Astrocyte (in vitro differentiated cells and primary cell): ENCODE results near the gene CLCA2. TPM values are rescaled to one million over a fixed set of nuclear protein-coding genes. Genes with fewer than 3 reads are reported as not detected.

Source experiments
- DNase-seq: peaks from one replicate; pipeline ENCODE4 v3.0.0-alpha.2; 2010; ENCODE audit warnings: low read depth
- FAIRE-seq: peaks from 2 replicates; lab custom pipeline; 2011; peaks lifted over from hg19 to GRCh38; lab: Jason Lieb, UNC
- H2AFZ ChIP-seq: 2 replicates; pipeline ENCODE4 v1.6.0; 2012; ENCODE audit warnings: low read depth, low read length, inconsistent platforms
- H3K27ac ChIP-seq: 2 replicates; pipeline ENCODE4 v1.5.1; 2011; ENCODE audit warnings: low read depth, low read length, inconsistent platforms
- H3K27me3 ChIP-seq: 2 replicates; pipeline ENCODE4 v1.6.0; 2011; ENCODE audit warnings: low read length, inconsistent platforms; ENCODE audit not compliant: insufficient read depth
- H3K36me3 ChIP-seq: 2 replicates; pipeline ENCODE4 v1.5.1; 2011; ENCODE audit warnings: low read length, inconsistent platforms; ENCODE audit not compliant: insufficient read depth
- H3K4me1 ChIP-seq: 2 replicates; pipeline ENCODE4 v1.5.1; 2011; ENCODE audit warnings: low read length, inconsistent platforms; ENCODE audit not compliant: insufficient read depth
- H3K4me2 ChIP-seq: 2 replicates; pipeline ENCODE4 v1.6.0; 2012; ENCODE audit warnings: low read length, inconsistent platforms
- H3K4me3 ChIP-seq: 2 replicates; pipeline ENCODE4 v1.5.1; 2011; ENCODE audit warnings: low read depth, mild to moderate bottlenecking, low read length, inconsistent platforms; ENCODE audit not compliant: insufficient read depth
- H3K79me2 ChIP-seq: 2 replicates; pipeline ENCODE4 v1.6.0; 2012; ENCODE audit warnings: mild to moderate bottlenecking, low read length, inconsistent platforms; ENCODE audit not compliant: insufficient read depth
- H3K9ac ChIP-seq: 2 replicates; pipeline ENCODE4 v1.6.0; 2012; ENCODE audit warnings: mild to moderate bottlenecking, low read length, inconsistent platforms
- H3K9me3 ChIP-seq: 2 replicates; pipeline ENCODE4 v1.5.1; 2012; ENCODE audit warnings: low read depth, mild to moderate bottlenecking, low read length, inconsistent platforms; ENCODE audit not compliant: insufficient read depth
- H4K20me1 ChIP-seq: 2 replicates; pipeline ENCODE4 v1.6.0; 2012; ENCODE audit warnings: low read length, inconsistent platforms; ENCODE audit not compliant: insufficient read depth
- H3K27ac Mint-ChIP-seq: one replicate; pipeline ENCODE4 v1.8.0; 2021; ENCODE audit warnings: mild to moderate bottlenecking, mixed read lengths; ENCODE audit not compliant: unreplicated experiment
- H3K27me3 Mint-ChIP-seq: one replicate; pipeline ENCODE4 v1.8.0; 2021; ENCODE audit warnings: low read depth, mixed read lengths; ENCODE audit not compliant: unreplicated experiment
- H3K36me3 Mint-ChIP-seq: one replicate; pipeline ENCODE4 v1.8.0; 2021; ENCODE audit warnings: low read depth, mixed read lengths; ENCODE audit not compliant: unreplicated experiment
- H3K4me1 Mint-ChIP-seq: one replicate; pipeline ENCODE4 v1.8.0; 2021; ENCODE audit warnings: low read depth, mixed read lengths; ENCODE audit not compliant: unreplicated experiment
- H3K4me3 Mint-ChIP-seq: one replicate; pipeline ENCODE4 v1.8.0; 2021; ENCODE audit warnings: mild to moderate bottlenecking, moderate library complexity, mixed read lengths; ENCODE audit not compliant: unreplicated experiment
- H3K9me3 Mint-ChIP-seq: one replicate; pipeline ENCODE4 v1.8.0; 2021; ENCODE audit warnings: mild to moderate bottlenecking, mixed read lengths; ENCODE audit not compliant: unreplicated experiment
- EZH2 ChIP-seq: IDR thresholded peaks from 2 replicates; pipeline ENCODE4 v1.6.1; 2012; ENCODE audit warnings: mild to moderate bottlenecking, low read length, inconsistent platforms; ENCODE audit not compliant: insufficient read depth
- total RNA-seq: library from RNA; stranded (reverse); gene quantifications from 2 replicates; pipeline ENCODE4 v1.2.1, GENCODE V29; 2021
- TF ChIP-seq, protein P1 (sequence below): IDR thresholded peaks from 2 replicates; pipeline ENCODE4 v1.5.1; 2011; ENCODE audit warnings: low read depth, mild to moderate bottlenecking, inconsistent platforms, low read length, moderate library complexity; ENCODE audit not compliant: insufficient read depth

The CLCA2 gene
- total RNA-seq, 1 donor from 2014 or later, result 0.77 TPM

DNA sequence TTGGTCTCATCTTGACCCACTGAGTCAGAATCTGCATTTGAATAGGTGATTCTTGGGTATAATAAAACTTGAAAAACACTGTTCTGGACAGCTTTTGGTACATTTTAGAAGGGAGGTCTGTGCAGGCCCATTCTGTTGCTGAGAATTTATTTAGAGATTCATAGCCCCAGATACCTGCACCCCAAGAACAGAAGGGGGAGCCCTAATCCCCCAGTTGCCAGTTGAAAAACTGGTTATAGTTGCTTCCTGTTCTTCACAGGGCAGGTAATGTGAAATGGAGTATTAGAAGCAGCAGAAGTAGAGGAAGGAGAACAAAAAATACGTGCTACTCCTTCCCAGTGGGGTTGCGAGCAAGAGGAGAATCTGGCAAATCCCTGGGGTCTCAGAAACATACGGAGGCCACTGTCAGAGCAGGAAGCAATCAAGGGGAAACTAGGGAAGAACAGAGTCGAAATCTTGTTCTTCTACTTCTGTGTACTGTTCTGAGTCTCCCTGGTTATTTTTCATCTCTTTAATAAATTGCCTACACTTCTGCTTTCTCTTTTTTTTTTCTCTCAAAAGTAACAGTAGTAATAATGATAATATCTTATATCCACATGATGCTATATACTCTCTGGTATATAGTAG is 4.6 kb upstream of the CLCA2 start:
- H3K79me2 ChIP-seq, result no peaks in the 10 kb centered on the region
- H3K4me2 ChIP-seq, result no peak overlapping the region
- TF ChIP-seq, protein P1, sequence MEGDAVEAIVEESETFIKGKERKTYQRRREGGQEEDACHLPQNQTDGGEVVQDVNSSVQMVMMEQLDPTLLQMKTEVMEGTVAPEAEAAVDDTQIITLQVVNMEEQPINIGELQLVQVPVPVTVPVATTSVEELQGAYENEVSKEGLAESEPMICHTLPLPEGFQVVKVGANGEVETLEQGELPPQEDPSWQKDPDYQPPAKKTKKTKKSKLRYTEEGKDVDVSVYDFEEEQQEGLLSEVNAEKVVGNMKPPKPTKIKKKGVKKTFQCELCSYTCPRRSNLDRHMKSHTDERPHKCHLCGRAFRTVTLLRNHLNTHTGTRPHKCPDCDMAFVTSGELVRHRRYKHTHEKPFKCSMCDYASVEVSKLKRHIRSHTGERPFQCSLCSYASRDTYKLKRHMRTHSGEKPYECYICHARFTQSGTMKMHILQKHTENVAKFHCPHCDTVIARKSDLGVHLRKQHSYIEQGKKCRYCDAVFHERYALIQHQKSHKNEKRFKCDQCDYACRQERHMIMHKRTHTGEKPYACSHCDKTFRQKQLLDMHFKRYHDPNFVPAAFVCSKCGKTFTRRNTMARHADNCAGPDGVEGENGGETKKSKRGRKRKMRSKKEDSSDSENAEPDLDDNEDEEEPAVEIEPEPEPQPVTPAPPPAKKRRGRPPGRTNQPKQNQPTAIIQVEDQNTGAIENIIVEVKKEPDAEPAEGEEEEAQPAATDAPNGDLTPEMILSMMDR, result peak; percentile 34
- TF ChIP-seq EZH2, result no peak
- no peaks in the 10 kb centered on the region for H3K9me3 Mint-ChIP-seq
- H3K27ac Mint-ChIP-seq, result no peak overlapping the region
- H3K9ac ChIP-seq, result no peak overlapping the region
- H3K27ac ChIP-seq, result no peak overlapping the region
- DNase-seq (no peak), FAIRE-seq (no peak)
- no peaks in the 10 kb centered on the region for H3K4me1 Mint-ChIP-seq
- no peaks in the 10 kb centered on the region for H3K36me3 ChIP-seq
- H3K4me1 ChIP-seq, result no peaks in the 10 kb centered on the region
- H2AFZ ChIP-seq, result no peak overlapping the region
- no peaks in the 10 kb centered on the region for H3K9me3 ChIP-seq
- no peaks in the 10 kb centered on the region for H3K36me3 Mint-ChIP-seq
- H4K20me1 ChIP-seq, result no peaks in the 10 kb centered on the region
- H3K4me3 ChIP-seq, result no peak overlapping the region
- no peaks in the 10 kb centered on the region for H3K27me3 ChIP-seq
- peaks cover 3% of the 10 kb centered on the region for H3K27me3 Mint-ChIP-seq
- no peak overlapping the region for H3K4me3 Mint-ChIP-seq

DNA sequence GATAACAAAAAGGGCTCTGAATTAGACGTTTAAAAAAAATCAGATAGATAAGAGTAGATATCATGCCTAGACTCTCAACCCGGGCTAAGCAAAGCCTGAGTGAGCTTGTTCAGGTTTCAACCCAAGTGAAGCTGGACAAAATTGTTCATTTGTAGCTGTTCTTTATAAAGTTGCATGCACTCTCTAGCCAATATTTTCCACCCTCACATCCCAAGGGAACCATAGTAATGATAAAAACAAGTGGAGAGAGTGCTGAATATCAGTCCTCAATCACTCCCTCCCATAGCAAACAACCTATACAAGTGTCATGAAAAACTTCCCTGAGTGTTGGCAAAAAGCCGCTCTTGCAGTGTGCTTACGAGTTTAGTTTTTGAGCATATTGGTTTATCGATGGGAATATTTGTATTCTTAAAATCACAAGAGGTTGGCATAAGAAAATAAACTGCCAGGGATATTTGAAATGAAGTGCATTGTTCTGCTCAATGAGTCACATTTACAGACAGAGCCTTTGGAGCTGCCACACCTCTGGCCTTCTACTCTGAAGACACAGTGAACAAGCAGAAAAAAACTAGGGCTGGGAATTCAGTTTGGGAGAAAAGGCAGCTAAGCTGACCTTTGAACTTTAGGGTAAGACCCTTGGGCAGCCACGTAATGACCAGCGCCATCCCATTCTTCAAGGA is 2.2 kb upstream of the CLCA2 start:
- H3K79me2 ChIP-seq, result no peaks in the 10 kb centered on the region
- FAIRE-seq (no peak), DNase-seq (peak; percentile 16)
- no peak overlapping the region for H3K9ac ChIP-seq
- Mint-ChIP-seq H3K9me3 (no peaks in the 10 kb centered on the region), H3K36me3 (no peaks in the 10 kb centered on the region), H3K27ac (no peak overlapping the region), H3K4me1 (no peaks in the 10 kb centered on the region), H3K27me3 (peaks cover 3% of the 10 kb centered on the region), H3K4me3 (no peak overlapping the region)
- no peaks in the 10 kb centered on the region for H3K27me3 ChIP-seq
- no peak overlapping the region for H2AFZ ChIP-seq
- no peak overlapping the region for H3K4me2 ChIP-seq
- no peaks in the 10 kb centered on the region for H3K4me1 ChIP-seq
- H3K27ac ChIP-seq, result no peak overlapping the region
- H4K20me1 ChIP-seq, result no peaks in the 10 kb centered on the region
- H3K4me3 ChIP-seq, result no peak overlapping the region
- H3K36me3 ChIP-seq, result no peaks in the 10 kb centered on the region
- no peaks in the 10 kb centered on the region for H3K9me3 ChIP-seq
- TF ChIP-seq EZH2, result no peak
- TF ChIP-seq, protein P1, result no peak

DNA sequence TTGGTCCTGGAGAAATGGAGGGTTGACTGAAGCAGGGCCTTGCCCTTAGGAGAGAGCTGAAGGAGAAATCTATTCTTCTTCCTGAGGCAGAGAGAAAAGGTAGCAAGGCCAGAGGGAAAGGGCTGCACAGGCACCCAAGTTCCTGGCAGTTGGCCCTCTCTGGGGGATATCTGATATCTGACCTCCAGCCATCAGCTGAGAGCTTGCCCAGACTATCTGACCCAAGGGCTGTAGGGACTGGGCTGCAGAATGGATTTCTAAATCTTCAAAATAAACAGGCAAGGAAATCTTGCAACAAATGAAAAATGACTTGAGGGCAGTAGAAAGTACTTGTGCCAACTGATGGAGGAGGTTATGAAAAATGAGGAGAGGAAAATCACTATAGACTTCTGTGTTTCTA is 498 bp upstream of the CLCA2 start:
- Histone ChIP-seq H3K4me1 (no peaks in the 10 kb centered on the region), H3K9me3 (no peaks in the 10 kb centered on the region), H3K79me2 (no peaks in the 10 kb centered on the region), H3K27ac (no peak overlapping the region), H3K9ac (no peak overlapping the region), H3K4me2 (no peak overlapping the region), H3K36me3 (no peaks in the 10 kb centered on the region), H2AFZ (no peak overlapping the region), H3K4me3 (no peak overlapping the region), H3K27me3 (no peaks in the 10 kb centered on the region), H4K20me1 (no peaks in the 10 kb centered on the region)
- H3K27ac Mint-ChIP-seq, result no peak overlapping the region
- FAIRE-seq (no peak), DNase-seq (no peak)
- no peaks in the 10 kb centered on the region for H3K36me3 Mint-ChIP-seq
- no peaks in the 10 kb centered on the region for H3K27me3 Mint-ChIP-seq
- no peaks in the 10 kb centered on the region for H3K9me3 Mint-ChIP-seq
- no peak overlapping the region for H3K4me3 Mint-ChIP-seq
- no peaks in the 10 kb centered on the region for H3K4me1 Mint-ChIP-seq
- TF ChIP-seq EZH2, result no peak
- TF ChIP-seq, protein P1, result no peak
